HepG2 (cell line): Measurements from ENCODE around the gene CD207. TPM values are rescaled to one million over a fixed set of nuclear protein-coding genes. Genes with fewer than 3 reads are reported as not detected.

Experiments used
- ATAC-seq: fragments of 200-7000 bp; cut with Tn5 transposase; 3 replicates; pipeline ENCODE4 v1.9.1; 2020; ENCODE audit warnings: mild to moderate bottlenecking, moderate library complexity
- BruUV-seq: library from RNA; stranded (reverse); fragments of 400-500 nt; replicated peaks from 2 replicates; lab custom pipeline; 2021; lab: Mats Ljungman, UMichigan
- CTCF ChIA-PET: fragments of 300-600 bp; formaldehyde crosslinking; extraction: SDS; loops from one replicate; lab custom pipeline; 2021; ENCODE audit warnings: low total read pairs, inconsistent platforms, low intra/inter-chr PET ratio; lab: Yijun Ruan, JAX
- POLR2A ChIA-PET: fragments of 350-600 bp; sonication (Branson Sonifier 250); formaldehyde crosslinking; loops from one replicate; lab custom pipeline; 2020; ENCODE audit warnings: antibody characterized with exemption, inconsistent platforms; lab: Yijun Ruan, JAX
- DNase-seq: peaks from one replicate; pipeline ENCODE4 v3.0.0-alpha.2; 2015; ENCODE audit warnings: low spot score
- FAIRE-seq: peaks from 3 replicates; lab custom pipeline; 2011; peaks lifted over from hg19 to GRCh38; lab: Jason Lieb, UNC
- H2AFZ ChIP-seq: one replicate; pipeline ENCODE4 v1.6.1; 2011; ENCODE audit warnings: low read length, inconsistent platforms
- H3K27ac ChIP-seq: fragments of 300-600 bp; 3 replicates; pipeline ENCODE4 v1.8.0; 2011; ENCODE audit warnings: mixed run types, mild to moderate bottlenecking, mixed read lengths, low read length, inconsistent platforms; ENCODE audit not compliant: insufficient read depth; ENCODE audit errors: extremely low read length
- H3K27me3 ChIP-seq, 2 experiments: fragments of 200-600 bp in 1 of 2; 2 replicates in 1 of 2; 3 replicates in 1 of 2; pipeline versions ENCODE4 v1.6.0 to v1.8.0; 2011; ENCODE audit warnings: low read length in 2 of 2, mild to moderate bottlenecking in 2 of 2, moderate library complexity in 2 of 2, inconsistent platforms in 1 of 2; ENCODE audit not compliant: insufficient read depth in 2 of 2, control insufficient read depth in 1 of 2
- H3K36me3 ChIP-seq, 2 experiments: fragments of 200-600 bp in 1 of 2; replicated peaks in 1 of 2; 2 replicates in 1 of 2; 3 replicates in 1 of 2; pipeline versions ENCODE4 v1.5.1 to v1.8.0; 2011; ENCODE audit warnings: low read length in 2 of 2, inconsistent platforms in 1 of 2; ENCODE audit not compliant: insufficient read depth in 2 of 2, control insufficient read depth in 1 of 2
- H3K4me1 ChIP-seq: 2 replicates; pipeline ENCODE4 v1.5.1; 2012; ENCODE audit warnings: low read length, inconsistent platforms; ENCODE audit not compliant: insufficient read depth
- H3K4me2 ChIP-seq: 2 replicates; pipeline ENCODE4 v1.6.0; 2011; ENCODE audit warnings: low read depth, low read length, inconsistent platforms
- H3K4me3 ChIP-seq, 3 experiments: fragments of 200-600 bp in 1 of 3; sonication (generic), shearing (Covaris generic) in 1 of 3; replicated peaks in 1 of 3; 2 replicates each; pipeline ENCODE4 v1.5.1; 2011 to 2016; ENCODE audit warnings: low read length in 3 of 3, inconsistent platforms in 2 of 3, low read depth in 2 of 3, mild to moderate bottlenecking in 2 of 3, control low read depth in 1 of 3, mixed read lengths in 1 of 3; ENCODE audit not compliant: insufficient read depth in 1 of 3
- H3K79me2 ChIP-seq: one replicate; pipeline ENCODE4 v1.6.1; 2011; ENCODE audit warnings: low read length, inconsistent platforms; ENCODE audit not compliant: insufficient read depth
- H3K9ac ChIP-seq: 2 replicates; pipeline ENCODE4 v1.6.0; 2011; ENCODE audit warnings: mild to moderate bottlenecking, low read depth, low read length, inconsistent platforms; ENCODE audit not compliant: insufficient read depth
- H3K9me3 ChIP-seq: 2 replicates; pipeline ENCODE4 v1.5.1; 2012; ENCODE audit warnings: mild to moderate bottlenecking, low read length
- H4K20me1 ChIP-seq: 2 replicates; pipeline ENCODE4 v1.6.0; 2011; ENCODE audit warnings: inconsistent platforms, mild to moderate bottlenecking, low read length, moderate library complexity; ENCODE audit not compliant: insufficient read depth
- MEIS2 ChIP-seq: sonication (generic); formaldehyde crosslinking; IDR thresholded peaks from 2 replicates; pipeline ENCODE4 v1.9.0; 2021; ENCODE audit warnings: mild to moderate bottlenecking, missing genetic modification reagents
- PRDM15 ChIP-seq: sonication (generic); formaldehyde crosslinking; IDR thresholded peaks from 2 replicates; pipeline ENCODE4 v1.4.0; 2020; ENCODE audit warnings: missing genetic modification reagents
- RXRA ChIP-seq: sonication (generic); formaldehyde crosslinking; IDR thresholded peaks from 2 replicates; pipeline ENCODE4 v1.5.1; 2020; ENCODE audit warnings: missing genetic modification reagents
- SIN3A ChIP-seq: IDR thresholded peaks from 2 replicates; pipeline ENCODE4 v1.6.1; 2011; ENCODE audit warnings: low read depth, mild to moderate bottlenecking, control low read depth, low read length, borderline replicate concordance
- TERF1 ChIP-seq: sonication (generic); formaldehyde crosslinking; IDR thresholded peaks from 2 replicates; pipeline ENCODE4 v1.8.0; 2022; ENCODE audit warnings: mild to moderate bottlenecking, missing genetic modification reagents, moderate library complexity
- ZBED4 ChIP-seq: sonication (generic); formaldehyde crosslinking; IDR thresholded peaks from 2 replicates; pipeline ENCODE4 v1.4.0; 2020; ENCODE audit warnings: missing genetic modification reagents, borderline replicate concordance
- ZNF747 ChIP-seq: sonication (generic); formaldehyde crosslinking; IDR thresholded peaks from 2 replicates; pipeline ENCODE4 v1.8.1; 2023; ENCODE audit warnings: missing genetic modification reagents, mild to moderate bottlenecking, borderline replicate concordance
- WGBS: methylation state at CpG from one replicate; pipeline ENCODE4 v1.1.6; 2017; ENCODE audit warnings: low lambda C conversion rate; 5-methylcytosine and 5-hydroxymethylcytosine counted together
- in situ Hi-C: cut with HindIII; loops from 2 replicates; pipeline ENCODE4 v1.10.0; 2017; ENCODE audit warnings: low pct_unique_long_range_greater_than_20kb; ENCODE audit not compliant: extremely low pct_ligation_motif_present
- intact Hi-C: fragments of 100-400 bp; cut with micrococcal nuclease; formaldehyde crosslinking; loops from one replicate; pipeline ENCODE4 v1.10.0; 2022; ENCODE audit not compliant: unreplicated experiment
- polyA plus RNA-seq, 8 experiments: library from polyadenylated mRNA; depleted of rRNA in 3 of 8; stranded (reverse) in 7 of 8; unstranded in 1 of 8; fragments of >200 nt; fragmentation: Illumina TruSeq in 4 of 8; extraction: Trizol in 4 of 8; gene quantifications; 2 replicates each; pipeline versions ENCODE4 v1.2.1 to v1.2.3, GENCODE V29; 2011 to 2016; ENCODE audit warnings: low read depth in 4 of 8, missing spikeins in 1 of 8, mixed read lengths in 1 of 8; ENCODE audit not compliant: insufficient read depth in 1 of 8
- total RNA-seq, 5 experiments: library from RNA; depleted of rRNA; stranded (reverse); fragments of >200 nt; fragmentation: Illumina TruSeq; extraction: Trizol; gene quantifications; 2 replicates each; pipeline ENCODE4 v1.2.3, GENCODE V29; 2016; ENCODE audit warnings: low read depth in 1 of 5

Gene CD207
- total and polyA plus RNA-seq, 2 of the 13 experiments (the other 11 are each of a cell fraction or from before 2014, with no cell fraction given): 0.09 to 0.15 TPM

- TF ChIP-seq PRDM15 (CRISPR knock-in tag) (no peak), ZNF747 (no peak), RXRA (no peak), TERF1 (CRISPR knock-in tag) (no peak), MEIS2 (0 out of 2 replicates have a peak, but pooled peaks have one; percentile 24)
Measured at GRCh38 chr2:70797506-70797905, 38.1 kb downstream of the CD207 start (continued).

GRCh38 chr2:70796262-70796661, 39.4 kb downstream of the CD207 start:
- Histone ChIP-seq H3K4me3 (no peak overlapping the region), H2AFZ (no peak overlapping the region), H3K9me3 (peaks cover 13% of the 10 kb centered on the region), H3K27ac (no peak overlapping the region), H3K36me3 (no peaks in the 10 kb centered on the region), H3K9ac (no peak overlapping the region), H3K4me2 (no peak overlapping the region), H4K20me1 (no peaks in the 10 kb centered on the region), H3K27me3 (peaks cover 0 to 1% of the 10 kb centered on the region in 2 experiments; a peak in 1 of 5 replicates), H3K79me2 (no peaks in the 10 kb centered on the region), H3K4me1 (peaks cover 46% of the 10 kb centered on the region)
- 7% methylated on average over 1 of the region's 1 CpG for WGBS
- intact Hi-C loops (no loop called here), in situ Hi-C loops (no loop called here)
- BruUV-seq: no TSS peak
- FAIRE-seq: no peak
- CTCF ChIA-PET: no interaction called here
- ATAC-seq: peak; percentile 31; the same call in 1 of the 3 replicates
- no peak for DNase-seq
- POLR2A ChIA-PET: interaction anchor here (0.7 kb wide), 1 partner anchor 12 kb away, joined by 3 read pairs; no protein-coding TSS in a partner anchor
- TF ChIP-seq SIN3A: no peak
- no peak for TF ChIP-seq ZBED4 (CRISPR knock-in tag)
